SK-N-SH treated with all-trans-retinoic acid at 6 μM for 48 hours (cell line): ENCODE results near the gene ALG14.

Experiments used
- ATAC-seq: fragments of 200-7000 bp; cut with Tn5 transposase; 3 replicates; pipeline ENCODE4 v1.9.1; 2020; ENCODE audit warnings: mild to moderate bottlenecking, moderate library complexity
- ARNTL ChIP-seq: fragments of 450-650 bp; formaldehyde crosslinking; IDR thresholded peaks from 2 replicates; pipeline ENCODE4 v1.5.0; 2020; ENCODE audit warnings: low read depth, mild to moderate bottlenecking, moderate library complexity, borderline replicate concordance
- BACH2 ChIP-seq: fragments of 250-450 bp; sonication (Bioruptor Pico); IDR thresholded peaks from 2 replicates; pipeline ENCODE4 v1.9.0; 2021; ENCODE audit warnings: mild to moderate bottlenecking, borderline replicate concordance
- CREB5 ChIP-seq: fragments of 250-450 bp; sonication (Bioruptor Pico); IDR thresholded peaks from 2 replicates; pipeline ENCODE4 v1.5.1; 2020; ENCODE audit warnings: low read depth, mild to moderate bottlenecking, moderate library complexity
- CSDC2 ChIP-seq: fragments of 250-450 bp; sonication (Bioruptor Pico); IDR thresholded peaks from 2 replicates; pipeline ENCODE4 v1.5.0; 2020; ENCODE audit warnings: mild to moderate bottlenecking, moderate library complexity
- ESRRG ChIP-seq: fragments of 250-450 bp; sonication (Bioruptor Pico); IDR thresholded peaks from 2 replicates; pipeline ENCODE4 v1.6.1; 2021; ENCODE audit warnings: mild to moderate bottlenecking
- GLIS3 ChIP-seq: fragments of 250-450 bp; sonication (Bioruptor Pico); IDR thresholded peaks from 2 replicates; pipeline ENCODE4 v1.5.0; 2020; ENCODE audit warnings: mild to moderate bottlenecking, moderate library complexity
- ISL1 ChIP-seq: fragments of 250-450 bp; sonication (Bioruptor Pico); IDR thresholded peaks from 2 replicates; pipeline ENCODE4 v2.1.2; 2022; ENCODE audit warnings: mild to moderate bottlenecking, moderate library complexity
- OSR1 ChIP-seq: fragments of 250-450 bp; sonication (Bioruptor Pico); IDR thresholded peaks from 2 replicates; pipeline ENCODE4 v1.8.0; 2022; ENCODE audit warnings: moderate library complexity, mild to moderate bottlenecking, inconsistent platforms
- PPARA ChIP-seq: fragments of 250-450 bp; sonication (Bioruptor Pico); IDR thresholded peaks from 2 replicates; pipeline ENCODE4 v1.5.0; 2020; ENCODE audit warnings: mild to moderate bottlenecking, borderline replicate concordance
- RARB ChIP-seq: fragments of 250-450 bp; sonication (Bioruptor Pico); IDR thresholded peaks from 2 replicates; pipeline ENCODE4 v1.8.0; 2021; ENCODE audit warnings: mild to moderate bottlenecking, moderate library complexity
- TCF4 ChIP-seq: fragments of 250-450 bp; sonication (Bioruptor Pico); IDR thresholded peaks from 2 replicates; pipeline ENCODE4 v1.8.0; 2021; ENCODE audit warnings: mild to moderate bottlenecking, moderate library complexity, borderline replicate concordance
- TOX ChIP-seq: fragments of 250-450 bp; sonication (Bioruptor Pico); IDR thresholded peaks from 2 replicates; pipeline ENCODE4 v1.8.0; 2021; ENCODE audit warnings: mild to moderate bottlenecking, moderate library complexity, borderline replicate concordance
- TSHZ2 ChIP-seq: fragments of 250-450 bp; sonication (Bioruptor Pico); IDR thresholded peaks from 2 replicates; pipeline ENCODE4 v1.5.0; 2020; ENCODE audit warnings: mild to moderate bottlenecking, moderate library complexity
- ZC3H10 ChIP-seq: fragments of 250-450 bp; sonication (Bioruptor Pico); IDR thresholded peaks from 2 replicates; pipeline ENCODE4 v1.5.1; 2021; ENCODE audit warnings: mild to moderate bottlenecking, moderate library complexity
- ZFP30 ChIP-seq: fragments of 450-650 bp; formaldehyde crosslinking; IDR thresholded peaks from 2 replicates; pipeline ENCODE4 v1.5.0; 2022; ENCODE audit warnings: mild to moderate bottlenecking, moderate library complexity
- ZNF565 ChIP-seq: fragments of 450-650 bp; formaldehyde crosslinking; conservative IDR thresholded peaks from 2 replicates; pipeline ENCODE4 v1.5.0; 2020; ENCODE audit warnings: low read depth, mild to moderate bottlenecking, moderate library complexity
- ZNF70 ChIP-seq: fragments of 450-650 bp; formaldehyde crosslinking; IDR thresholded peaks from 2 replicates; pipeline ENCODE4 v1.5.0; 2020; ENCODE audit warnings: mild to moderate bottlenecking, moderate library complexity
- ZNF8 ChIP-seq: fragments of 450-650 bp; formaldehyde crosslinking; IDR thresholded peaks from 2 replicates; pipeline ENCODE4 v1.5.0; 2020; ENCODE audit warnings: mild to moderate bottlenecking, moderate library complexity
- TF ChIP-seq, protein P1 (sequence below): fragments of 250-450 bp; sonication (Bioruptor Pico); IDR thresholded peaks from 2 replicates; pipeline ENCODE4 v1.8.0; 2020; ENCODE audit warnings: mild to moderate bottlenecking, moderate library complexity, borderline replicate concordance
- TF ChIP-seq, protein P2 (sequence below): fragments of 250-450 bp; sonication (Bioruptor Pico); IDR thresholded peaks from 2 replicates; pipeline ENCODE4 v1.5.1; 2021; ENCODE audit warnings: mild to moderate bottlenecking, moderate library complexity

ALG14 gene

DNA sequence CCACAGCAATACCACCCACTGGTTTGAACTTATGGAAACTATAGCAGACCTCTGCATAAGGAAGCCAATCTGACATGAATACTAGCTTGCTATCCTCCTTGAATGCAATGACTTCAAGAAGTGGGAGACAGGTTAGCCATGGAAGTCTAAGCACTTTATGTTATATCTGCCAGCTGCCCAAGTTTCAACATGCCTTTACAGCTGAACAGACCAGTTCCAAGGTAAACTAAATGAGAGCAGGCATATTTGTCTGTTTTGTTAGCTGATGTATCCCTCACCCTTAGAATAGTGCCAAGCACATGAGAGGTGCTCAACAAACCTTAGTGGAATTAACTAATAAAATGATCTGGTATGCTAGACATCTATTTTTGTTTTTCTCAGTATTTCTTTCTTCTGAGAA, 65.1 kb downstream of the ALG14 start:
- TF ChIP-seq ISL1: no peak
- no peak for TF ChIP-seq GLIS3
- TF ChIP-seq, protein P1, sequence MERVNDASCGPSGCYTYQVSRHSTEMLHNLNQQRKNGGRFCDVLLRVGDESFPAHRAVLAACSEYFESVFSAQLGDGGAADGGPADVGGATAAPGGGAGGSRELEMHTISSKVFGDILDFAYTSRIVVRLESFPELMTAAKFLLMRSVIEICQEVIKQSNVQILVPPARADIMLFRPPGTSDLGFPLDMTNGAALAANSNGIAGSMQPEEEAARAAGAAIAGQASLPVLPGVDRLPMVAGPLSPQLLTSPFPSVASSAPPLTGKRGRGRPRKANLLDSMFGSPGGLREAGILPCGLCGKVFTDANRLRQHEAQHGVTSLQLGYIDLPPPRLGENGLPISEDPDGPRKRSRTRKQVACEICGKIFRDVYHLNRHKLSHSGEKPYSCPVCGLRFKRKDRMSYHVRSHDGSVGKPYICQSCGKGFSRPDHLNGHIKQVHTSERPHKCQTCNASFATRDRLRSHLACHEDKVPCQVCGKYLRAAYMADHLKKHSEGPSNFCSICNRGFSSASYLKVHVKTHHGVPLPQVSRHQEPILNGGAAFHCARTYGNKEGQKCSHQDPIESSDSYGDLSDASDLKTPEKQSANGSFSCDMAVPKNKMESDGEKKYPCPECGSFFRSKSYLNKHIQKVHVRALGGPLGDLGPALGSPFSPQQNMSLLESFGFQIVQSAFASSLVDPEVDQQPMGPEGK (CRISPR knock-in tag): no peak
- TF ChIP-seq, protein P2, sequence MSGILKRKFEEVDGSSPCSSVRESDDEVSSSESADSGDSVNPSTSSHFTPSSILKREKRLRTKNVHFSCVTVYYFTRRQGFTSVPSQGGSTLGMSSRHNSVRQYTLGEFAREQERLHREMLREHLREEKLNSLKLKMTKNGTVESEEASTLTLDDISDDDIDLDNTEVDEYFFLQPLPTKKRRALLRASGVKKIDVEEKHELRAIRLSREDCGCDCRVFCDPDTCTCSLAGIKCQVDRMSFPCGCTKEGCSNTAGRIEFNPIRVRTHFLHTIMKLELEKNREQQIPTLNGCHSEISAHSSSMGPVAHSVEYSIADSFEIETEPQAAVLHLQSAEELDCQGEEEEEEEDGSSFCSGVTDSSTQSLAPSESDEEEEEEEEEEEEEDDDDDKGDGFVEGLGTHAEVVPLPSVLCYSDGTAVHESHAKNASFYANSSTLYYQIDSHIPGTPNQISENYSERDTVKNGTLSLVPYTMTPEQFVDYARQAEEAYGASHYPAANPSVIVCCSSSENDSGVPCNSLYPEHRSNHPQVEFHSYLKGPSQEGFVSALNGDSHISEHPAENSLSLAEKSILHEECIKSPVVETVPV: no peak
- TF ChIP-seq CREB5 (CRISPR knock-in tag): no peak
- no peak for TF ChIP-seq ZNF8
- TF ChIP-seq ZNF70 (CRISPR knock-in tag): no peak
- TF ChIP-seq ZC3H10: no peak
- no peak for TF ChIP-seq RARB (CRISPR knock-in tag)
- no peak for TF ChIP-seq ESRRG (CRISPR knock-in tag)
- TF ChIP-seq TOX: no peak
- no peak for TF ChIP-seq ZFP30
- TF ChIP-seq TCF4 (CRISPR knock-in tag): no peak
- TF ChIP-seq TSHZ2: no peak

DNA sequence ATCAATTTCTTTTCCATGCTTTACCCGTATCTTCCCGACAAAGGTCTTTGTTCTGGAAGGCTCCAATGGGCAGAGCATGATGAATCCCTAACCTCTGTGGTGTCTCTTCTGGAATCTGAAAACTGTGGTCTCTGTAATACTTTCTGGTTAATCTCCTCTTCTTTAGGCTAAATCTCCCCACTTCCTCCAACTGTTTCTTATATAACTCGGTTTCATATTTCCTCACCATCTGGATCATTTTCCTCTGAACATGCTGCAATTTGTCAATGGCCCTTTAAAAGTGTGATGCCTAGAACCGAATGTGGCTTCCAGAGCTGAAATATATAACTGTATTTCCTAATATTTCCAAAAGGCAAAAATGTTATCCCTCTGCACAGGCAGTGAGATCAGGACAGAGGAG, 66.1 kb downstream of the ALG14 start:
- no peak for TF ChIP-seq PPARA
- no peak for TF ChIP-seq RARB (CRISPR knock-in tag)
- TF ChIP-seq TOX: no peak
- TF ChIP-seq CREB5 (CRISPR knock-in tag): no peak
- no peak for TF ChIP-seq TCF4 (CRISPR knock-in tag)
- TF ChIP-seq CSDC2 (CRISPR knock-in tag): no peak
- TF ChIP-seq ARNTL (CRISPR knock-in tag): no peak
- no peak for TF ChIP-seq TSHZ2
- TF ChIP-seq ZC3H10: no peak
- no peak for TF ChIP-seq ZNF565 (CRISPR knock-in tag)
- no peak for TF ChIP-seq ZFP30
- peak; percentile 50 for ATAC-seq

More for the DNA sequence above, 65.1 kb downstream of the ALG14 start:
- no peak for ATAC-seq

DNA sequence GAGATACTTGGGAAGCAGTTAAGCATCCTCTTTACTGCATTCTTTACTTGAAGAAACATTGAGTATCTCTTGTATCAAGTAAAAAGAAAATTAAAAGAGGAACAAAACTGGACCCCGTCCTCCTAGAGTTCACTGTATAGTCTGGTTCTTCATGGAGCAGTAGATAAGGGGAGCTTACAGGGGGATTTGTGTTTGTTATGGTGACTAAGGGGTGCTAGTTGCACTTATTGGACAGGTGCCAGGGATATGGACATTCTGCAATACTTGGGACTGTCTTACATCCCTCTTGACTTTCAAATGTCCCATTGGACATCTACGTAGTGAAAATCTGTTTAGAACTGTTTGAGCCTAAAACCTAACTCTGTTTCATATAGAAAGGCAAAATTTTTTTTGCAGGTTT, 67.2 kb downstream of the ALG14 start:
- no peak for ATAC-seq
- TF ChIP-seq ESRRG (CRISPR knock-in tag): no peak
- no peak for TF ChIP-seq ARNTL (CRISPR knock-in tag)
- no peak for TF ChIP-seq TSHZ2
- no peak for TF ChIP-seq GLIS3
- TF ChIP-seq BACH2 (CRISPR knock-in tag): no peak
- TF ChIP-seq ISL1: no peak
- TF ChIP-seq ZNF8: no peak
- no peak for TF ChIP-seq CREB5 (CRISPR knock-in tag)
- no peak for TF ChIP-seq OSR1
- TF ChIP-seq RARB (CRISPR knock-in tag): no peak
- TF ChIP-seq TCF4 (CRISPR knock-in tag): no peak
- TF ChIP-seq ZNF565 (CRISPR knock-in tag): no peak
- TF ChIP-seq PPARA: no peak
